Measurements from ENCODE around the gene BTG2.

The BTG2 gene

DNA sequence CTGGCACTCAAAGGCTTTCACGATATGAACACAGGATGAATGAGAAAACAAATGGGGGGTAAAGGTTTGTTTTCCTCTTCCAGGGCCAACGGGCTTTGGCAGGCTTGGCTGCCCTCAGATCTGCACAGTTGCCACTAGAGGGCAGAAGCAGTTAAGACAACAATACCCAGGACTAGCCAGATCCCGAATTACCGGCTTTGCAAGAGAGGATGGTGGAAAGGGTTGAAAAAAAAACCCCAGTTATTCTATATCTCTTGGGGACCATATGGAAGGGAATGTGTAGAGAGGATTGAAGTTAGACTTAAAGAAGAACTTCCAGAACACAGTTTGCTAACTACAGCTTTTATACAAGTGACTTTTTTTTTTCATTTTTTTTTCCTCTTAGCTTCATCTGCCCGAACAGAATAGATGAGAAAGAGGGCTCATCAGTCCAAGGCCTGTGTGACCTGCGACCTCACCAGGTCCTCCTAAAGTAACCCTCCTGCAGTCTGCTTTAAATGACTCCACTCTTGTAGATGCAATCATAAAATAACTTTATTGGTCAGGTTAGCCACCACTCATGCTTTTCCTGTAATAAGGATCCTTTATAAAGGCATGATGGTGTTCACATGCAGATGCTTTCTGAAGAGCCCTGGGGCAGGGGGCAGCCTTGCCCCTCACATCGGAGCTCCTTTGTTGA lies 34.9 kb downstream of the BTG2 start:
- peak in 1 of 3 experiments; percentile 34 for DNase-seq (ENCODE audit: low read depth in 3 of 3)

DNA sequence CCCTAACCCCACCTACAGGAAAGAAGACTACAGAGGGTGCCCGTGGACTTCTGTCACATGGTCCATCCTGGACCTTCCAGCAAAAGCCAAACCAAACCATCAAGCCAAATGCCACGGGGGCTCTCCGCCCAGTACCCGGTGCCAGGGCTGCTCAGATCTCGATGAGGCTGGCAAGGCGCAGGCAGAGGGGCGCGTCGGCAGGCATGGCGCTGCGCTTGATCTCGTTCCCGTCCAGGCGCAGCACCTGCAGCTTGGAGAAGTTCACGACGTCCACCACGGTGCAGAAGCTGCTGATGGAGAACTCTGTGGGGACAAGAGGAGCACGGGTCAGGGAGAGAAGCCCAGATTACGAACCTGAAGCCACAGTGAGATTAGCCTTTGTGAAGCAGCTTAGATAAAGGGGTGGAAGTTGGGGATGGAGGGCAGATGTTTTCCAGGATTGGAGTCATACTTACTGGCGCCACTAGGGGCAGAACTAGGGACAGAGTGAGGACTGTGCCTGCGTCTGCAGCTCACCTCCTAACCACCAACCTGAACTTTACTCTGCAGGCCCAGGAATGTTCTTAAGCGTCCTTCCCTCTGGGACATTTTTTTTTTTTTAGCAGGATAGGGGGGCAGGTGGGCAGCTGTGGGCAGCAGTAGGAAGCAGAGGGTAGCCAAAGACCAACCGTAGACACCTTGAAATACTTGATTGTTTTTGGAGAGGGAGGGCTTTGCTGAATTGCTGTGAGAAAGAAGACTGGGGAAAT lies 37.0 kb downstream of the BTG2 start:
- DNase-seq (ENCODE audit: low read depth in 3 of 3), result peak in 1 of 3 experiments; percentile 24

DNA sequence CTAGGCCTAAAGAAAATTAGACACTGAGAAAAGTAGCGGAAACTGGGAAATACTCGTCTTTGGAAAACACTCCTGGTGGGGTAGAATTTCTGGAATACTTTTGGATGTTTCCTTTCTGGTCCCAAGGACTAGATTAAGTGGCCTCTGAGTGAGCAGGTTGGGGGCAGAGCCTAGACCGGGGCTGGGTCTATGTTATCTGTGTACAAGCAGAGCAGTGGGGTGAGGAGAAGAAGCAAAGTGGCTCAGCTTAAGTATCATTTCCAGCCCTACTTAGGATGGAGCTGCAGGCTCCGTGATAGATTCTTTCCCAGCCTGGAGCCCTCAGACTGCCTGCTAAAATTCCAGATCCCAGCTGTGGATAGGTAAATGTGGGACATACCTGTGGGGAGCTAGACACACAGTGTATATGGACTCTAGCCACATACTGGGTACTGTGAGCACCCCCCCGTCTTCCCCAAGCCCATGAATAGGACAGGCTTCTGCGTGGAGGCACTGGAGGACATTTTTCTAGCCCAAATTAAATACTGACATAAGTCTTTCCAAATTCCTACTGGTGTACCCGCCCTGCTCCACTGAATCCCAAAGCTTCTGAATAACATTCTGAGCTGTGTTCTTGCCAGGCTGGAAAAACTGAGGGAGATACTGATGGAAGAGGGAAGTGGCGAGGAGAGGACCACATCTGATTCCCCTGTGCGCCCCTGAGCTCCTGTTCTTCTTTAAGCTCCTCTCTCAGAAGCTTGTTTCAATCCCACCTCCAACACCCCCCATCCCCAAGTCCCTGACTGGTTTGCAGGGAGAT lies 38.8 kb downstream of the BTG2 start:
- no peak for DNase-seq (ENCODE audit: low read depth in 3 of 3)

DNA sequence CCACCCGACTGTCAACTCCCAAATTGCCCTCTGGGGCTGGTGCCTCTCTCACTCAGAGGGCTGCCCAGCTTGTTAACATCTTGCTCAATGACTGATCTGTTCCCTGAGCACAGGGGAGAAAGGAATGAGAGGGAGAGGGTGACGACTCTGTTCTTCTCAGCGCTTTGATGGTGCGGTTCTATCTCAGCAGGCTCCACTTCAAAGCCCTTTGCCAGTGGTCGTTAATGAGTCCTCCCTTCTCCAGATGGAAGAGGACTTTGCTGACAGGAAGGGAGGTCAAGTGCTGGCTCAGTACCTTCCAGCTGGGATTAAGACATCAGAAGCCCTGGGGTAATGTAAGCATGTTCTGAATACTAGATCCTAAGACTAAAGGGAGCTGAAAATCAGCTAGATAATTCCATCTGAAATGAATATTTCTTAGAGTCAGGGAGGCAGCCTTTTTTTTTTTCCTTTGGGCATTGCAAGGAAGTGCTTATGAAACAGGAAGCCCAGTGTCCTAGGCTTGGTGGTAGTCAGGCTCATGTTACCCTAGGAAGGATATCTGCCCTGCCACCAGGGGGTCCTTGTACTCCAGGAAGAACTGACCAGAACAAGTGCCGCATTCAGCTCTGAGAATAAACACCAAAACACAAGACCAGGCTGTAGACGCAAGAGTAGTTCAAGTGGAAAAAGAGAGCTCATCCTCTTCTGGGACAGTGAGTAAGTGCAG lies 40.9 kb downstream of the BTG2 start:
- no peak for DNase-seq (ENCODE audit: low read depth in 3 of 3)

DNA sequence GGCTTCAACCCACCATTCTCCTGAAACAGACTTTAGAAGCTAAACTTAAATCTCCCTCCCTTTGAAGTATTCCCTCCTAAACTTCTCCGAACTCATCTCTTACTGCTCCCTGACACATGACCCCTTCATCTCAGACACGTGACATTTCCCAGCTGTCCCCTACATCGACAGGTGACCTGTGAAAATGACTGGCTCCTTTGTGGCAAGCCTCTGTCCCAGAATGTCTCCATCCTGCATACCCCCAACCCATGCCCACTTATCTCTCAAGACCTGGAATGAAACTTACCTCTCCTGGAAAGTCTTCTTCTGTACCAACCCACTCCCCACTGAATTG lies 41.4 kb downstream of the BTG2 start:
- DNase-seq (ENCODE audit: low read depth in 3 of 3), result no peak

DNA sequence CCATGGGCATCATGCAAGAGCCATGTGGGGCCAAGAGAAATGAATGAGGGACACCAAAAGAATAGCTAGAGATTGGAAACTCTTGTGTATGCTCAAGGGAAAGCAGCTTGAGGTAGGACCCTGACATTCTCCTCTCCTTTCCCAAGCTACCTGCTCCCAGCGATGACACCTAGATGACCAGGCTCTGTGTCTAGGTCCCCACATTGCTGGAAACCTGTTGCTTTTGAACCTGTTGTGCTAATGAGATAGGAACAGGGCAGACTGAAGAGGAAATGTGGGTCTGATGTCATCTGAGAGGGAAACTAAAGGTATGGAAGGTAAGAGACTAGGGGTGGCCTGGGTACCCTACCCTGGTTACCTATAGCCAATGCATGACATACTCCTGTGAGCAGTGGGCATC lies 43.8 kb downstream of the BTG2 start:
- no peak for DNase-seq (ENCODE audit: low read depth in 3 of 3)

DNA sequence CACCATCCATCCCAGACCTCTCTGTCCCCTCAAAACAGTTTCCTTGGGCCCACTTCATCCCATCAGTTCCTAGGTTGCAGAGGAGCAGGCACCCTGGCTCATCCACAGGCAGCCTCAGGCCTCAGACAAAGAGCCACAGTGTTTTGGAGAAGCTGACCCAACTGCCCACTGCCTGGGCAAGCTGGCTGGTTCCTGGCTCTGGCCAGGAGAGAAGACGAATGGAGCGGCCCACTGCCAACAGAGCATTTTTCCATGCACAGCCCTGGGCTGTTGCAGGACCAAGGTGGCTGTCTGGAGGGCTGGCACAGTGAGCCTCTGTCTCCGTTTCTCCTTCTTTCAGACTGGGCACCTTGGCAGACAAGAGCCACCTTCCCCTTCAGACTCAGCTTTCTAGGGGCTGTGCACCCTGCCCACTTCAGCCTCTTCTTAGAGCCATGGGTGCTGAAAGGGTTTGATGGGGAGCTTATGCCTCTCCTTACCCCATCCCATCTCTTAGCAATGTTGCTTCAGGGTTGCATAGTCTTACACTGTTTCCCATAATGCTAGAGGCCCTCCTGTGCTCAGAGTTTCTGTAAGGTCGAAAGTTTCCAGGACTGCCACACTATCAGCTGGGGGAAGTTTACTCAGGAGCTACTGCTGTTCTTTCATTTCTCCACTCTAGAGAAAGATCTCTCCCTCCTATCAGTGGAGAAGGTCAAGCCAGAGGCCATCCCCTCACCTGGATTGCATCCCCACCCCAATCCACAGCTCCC lies 44.6 kb downstream of the BTG2 start:
- DNase-seq (ENCODE audit: low read depth in 3 of 3), result no peak

DNA sequence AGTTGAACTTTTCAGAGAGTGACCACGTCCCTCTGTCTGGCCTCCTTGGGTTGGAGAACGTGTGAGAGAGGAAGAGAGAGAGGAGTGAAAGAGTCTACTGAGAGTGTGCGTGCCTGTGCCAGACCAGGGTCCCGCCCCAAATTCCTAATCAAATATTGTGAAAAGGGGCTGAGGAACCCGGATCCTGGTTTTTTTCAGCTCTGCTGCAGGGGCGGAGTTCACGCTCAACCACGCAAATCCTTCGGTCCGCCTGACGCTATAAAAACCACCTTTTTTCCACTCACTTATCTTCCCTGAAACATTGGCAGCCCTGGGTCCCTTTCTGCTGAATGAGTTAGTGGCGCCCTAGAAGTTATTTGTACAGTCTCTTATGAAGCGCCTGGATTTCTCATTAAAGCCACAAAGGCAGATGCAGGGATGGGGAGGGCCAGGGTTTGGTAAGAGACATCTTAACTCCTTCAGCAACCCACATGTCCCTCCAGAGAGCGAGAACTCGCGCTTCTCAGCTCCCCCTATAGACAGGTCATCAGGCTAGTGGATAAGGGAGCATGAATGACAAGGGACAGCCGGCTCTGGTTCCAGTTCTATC lies 45.8 kb downstream of the BTG2 start, which contains the start of gene FMOD:
Gene FMOD (minus strand): TSS at position 86 of the 589 bp plus-strand sequence. CDS start 2,852 bp downstream, outside the sequence.
- no peak for DNase-seq (ENCODE audit: low read depth in 3 of 3)

DNA sequence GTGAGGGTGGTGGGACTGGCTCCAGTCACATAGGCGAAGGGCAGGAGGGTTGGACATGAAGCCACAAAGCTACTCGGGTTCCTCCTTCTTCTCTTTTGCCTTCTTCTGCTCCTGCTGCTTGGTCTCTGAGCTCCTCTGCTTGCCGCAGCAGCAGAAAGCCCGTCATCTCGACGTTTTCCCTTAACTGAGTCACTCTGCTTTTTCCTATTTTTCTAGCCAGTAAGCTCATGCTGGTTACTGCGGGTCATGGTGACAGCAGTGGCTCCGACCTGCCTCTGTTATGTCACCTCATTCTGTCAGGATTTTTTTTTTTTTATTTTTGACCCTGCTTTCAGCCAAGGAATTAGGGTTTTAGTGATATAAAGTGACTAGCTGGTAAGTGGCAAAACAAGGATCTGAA lies 48.2 kb downstream of the BTG2 start:
- DNase-seq (ENCODE audit: low read depth in 3 of 3), result no peak

DNA sequence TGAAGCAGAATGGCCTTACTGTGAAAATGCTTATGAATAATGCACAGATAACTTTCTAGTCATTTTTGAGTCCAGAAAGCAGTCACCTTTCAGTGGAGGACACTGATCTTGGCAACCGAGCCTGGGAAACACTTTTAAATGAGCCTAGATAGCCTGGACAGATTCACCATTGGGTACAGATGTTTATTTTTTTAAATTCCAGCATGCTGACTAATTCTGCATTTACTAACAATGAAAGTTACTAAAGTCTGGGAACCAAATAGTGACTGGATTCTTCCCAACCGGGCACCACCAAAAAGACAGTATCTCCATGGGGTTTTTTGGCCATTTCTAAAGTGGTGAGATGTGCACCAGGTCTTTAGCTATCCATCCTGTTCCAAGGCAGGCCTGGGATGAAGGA lies 48.9 kb downstream of the BTG2 start:
- no peak for DNase-seq (ENCODE audit: low read depth in 3 of 3)

DNA sequence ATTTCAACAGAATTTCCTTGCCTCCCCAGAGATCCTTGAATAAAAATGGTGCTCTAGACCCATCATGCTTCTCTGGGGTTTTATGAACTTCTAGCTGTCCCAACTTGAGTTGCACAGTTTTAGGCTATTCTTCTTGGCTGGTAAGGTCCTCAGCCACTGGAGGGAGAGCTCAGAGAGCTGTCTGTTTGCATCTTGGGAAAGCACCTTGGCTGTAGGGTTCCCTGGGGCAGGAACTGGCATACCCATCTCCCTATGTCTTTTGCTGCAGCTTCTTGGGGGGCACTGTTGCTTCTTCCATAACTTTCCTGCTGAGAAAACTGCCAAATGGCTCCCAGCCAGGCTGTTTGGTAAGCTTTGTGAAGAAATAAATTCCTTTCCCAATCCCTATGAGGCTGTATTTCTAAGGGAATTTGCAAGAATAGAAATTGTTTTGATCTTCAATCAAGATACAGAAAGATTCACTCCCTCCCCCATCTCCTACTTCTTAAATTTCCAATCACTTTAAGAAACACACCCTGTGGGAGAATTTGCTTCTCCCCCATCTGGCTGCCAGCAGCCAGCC lies 53.8 kb downstream of the BTG2 start:
- no peak for DNase-seq (ENCODE audit: low read depth in 3 of 3)
